ENCODE results near the gene HELQ. TPM values are rescaled to one million over a fixed set of nuclear protein-coding genes. Genes with fewer than 3 reads are reported as not detected.

Gene HELQ
- total RNA-seq, 2 experiments from 2014 or later: 9.3 to 10.4 TPM

DNA sequence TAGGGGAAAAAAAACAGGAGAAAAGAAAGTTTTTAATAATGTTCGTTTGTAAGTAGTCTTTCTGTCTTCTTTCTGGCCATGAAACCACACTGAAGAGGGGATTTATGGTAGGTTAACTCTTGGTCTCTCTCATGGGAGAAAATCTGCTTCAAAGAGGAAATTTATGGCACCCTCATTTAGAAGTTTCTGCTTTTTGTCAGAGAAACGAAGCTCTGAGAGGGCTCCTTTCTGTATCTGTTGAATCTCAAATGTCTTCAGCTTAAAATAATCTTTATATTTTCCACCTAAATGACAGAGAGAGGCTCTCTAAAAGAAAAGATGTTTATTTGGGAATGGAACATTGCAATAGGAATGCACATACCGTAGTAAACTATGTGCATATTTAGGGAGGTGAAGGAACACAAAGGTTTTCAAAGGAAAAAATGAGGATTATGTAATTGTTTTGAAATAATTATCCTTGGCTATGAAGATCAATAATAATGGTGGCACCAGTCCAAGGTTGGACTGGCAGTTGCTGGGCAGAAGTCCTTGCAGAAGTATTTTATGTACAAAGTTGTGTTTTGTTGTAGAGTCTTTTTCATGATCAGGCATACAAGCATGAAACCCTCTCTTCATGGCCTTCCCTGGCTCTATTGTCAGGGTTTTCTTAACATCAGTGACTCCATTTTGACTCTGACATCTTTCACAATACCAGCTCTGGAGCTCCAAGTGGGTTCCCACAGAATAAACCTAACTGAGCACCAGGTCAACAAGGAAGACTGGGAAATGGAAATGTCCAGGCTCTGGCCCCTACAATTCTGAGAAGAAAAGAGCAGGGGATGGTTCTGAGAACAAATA, 67.9 kb downstream of the HELQ start:
- no peaks in the 10 kb centered on the region for H3K27me3 Mint-ChIP-seq
- H3K36me3 Mint-ChIP-seq (ENCODE audit: low read depth): no peaks in the 10 kb centered on the region
- DNase-seq (no peak), ATAC-seq (peak; percentile 26)
- CTCF ChIA-PET: interaction anchor here (0.7 to 4.8 kb wide), 12 partner anchors 9 to 277 kb away, joined by 3 to 47 read pairs (median 4); partner anchors contain the start of gene COQ2
- H3K27ac Mint-ChIP-seq: peak overlapping the region; percentile 53
- TF ChIP-seq, protein P1, sequence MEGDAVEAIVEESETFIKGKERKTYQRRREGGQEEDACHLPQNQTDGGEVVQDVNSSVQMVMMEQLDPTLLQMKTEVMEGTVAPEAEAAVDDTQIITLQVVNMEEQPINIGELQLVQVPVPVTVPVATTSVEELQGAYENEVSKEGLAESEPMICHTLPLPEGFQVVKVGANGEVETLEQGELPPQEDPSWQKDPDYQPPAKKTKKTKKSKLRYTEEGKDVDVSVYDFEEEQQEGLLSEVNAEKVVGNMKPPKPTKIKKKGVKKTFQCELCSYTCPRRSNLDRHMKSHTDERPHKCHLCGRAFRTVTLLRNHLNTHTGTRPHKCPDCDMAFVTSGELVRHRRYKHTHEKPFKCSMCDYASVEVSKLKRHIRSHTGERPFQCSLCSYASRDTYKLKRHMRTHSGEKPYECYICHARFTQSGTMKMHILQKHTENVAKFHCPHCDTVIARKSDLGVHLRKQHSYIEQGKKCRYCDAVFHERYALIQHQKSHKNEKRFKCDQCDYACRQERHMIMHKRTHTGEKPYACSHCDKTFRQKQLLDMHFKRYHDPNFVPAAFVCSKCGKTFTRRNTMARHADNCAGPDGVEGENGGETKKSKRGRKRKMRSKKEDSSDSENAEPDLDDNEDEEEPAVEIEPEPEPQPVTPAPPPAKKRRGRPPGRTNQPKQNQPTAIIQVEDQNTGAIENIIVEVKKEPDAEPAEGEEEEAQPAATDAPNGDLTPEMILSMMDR (IDR thresholded peaks at IDR 0.05): no peak
- H3K4me3 Mint-ChIP-seq: no peak overlapping the region
- H3K4me1 Mint-ChIP-seq (ENCODE audit: low read depth): peaks cover 8% of the 10 kb centered on the region
- no peaks in the 10 kb centered on the region for H3K9me3 Mint-ChIP-seq
- intact Hi-C loops (cut with micrococcal nuclease): no loop called here
- POLR2A ChIA-PET: interaction anchor here (1.2 kb wide), 1 partner anchor 22 kb away, joined by 4 read pairs; no protein-coding TSS in a partner anchor

DNA sequence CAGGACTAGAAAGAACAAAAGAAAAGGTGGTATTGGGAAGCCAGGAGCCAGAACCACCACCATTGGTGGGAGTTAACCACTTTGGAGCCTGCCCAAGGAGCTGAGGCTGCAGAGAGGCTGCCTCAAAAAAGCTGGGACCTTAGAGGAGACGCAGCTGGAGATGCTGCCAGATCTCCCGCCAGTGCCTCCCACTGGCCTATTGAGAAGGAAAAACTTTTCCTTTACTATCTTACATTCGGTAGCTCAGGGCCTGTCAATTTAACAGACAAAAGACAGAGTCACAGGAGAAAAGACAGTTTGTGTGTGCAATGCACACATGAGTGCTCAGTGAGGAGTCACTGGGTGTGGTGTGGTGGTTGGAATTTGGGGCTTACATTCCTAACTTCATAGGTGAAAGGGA, 68.6 kb downstream of the HELQ start:
- Mint-ChIP-seq H3K27ac (no peak overlapping the region), H3K27me3 (no peaks in the 10 kb centered on the region), H3K4me1 (ENCODE audit: low read depth) (peaks cover 8% of the 10 kb centered on the region), H3K4me3 (no peak overlapping the region), H3K9me3 (no peaks in the 10 kb centered on the region), H3K36me3 (ENCODE audit: low read depth) (no peaks in the 10 kb centered on the region)
- TF ChIP-seq, protein P1 (IDR thresholded peaks at IDR 0.05): no peak
- DNase-seq (no peak), ATAC-seq (no peak)
- POLR2A ChIA-PET: no interaction called here
- CTCF ChIA-PET: interaction anchor here (4.8 kb wide), 1 partner anchor 103 kb away, joined by 47 read pairs; the partner anchor contains the start of gene COQ2
- intact Hi-C loops (cut with micrococcal nuclease): no loop called here

GRCh38 chr4:83382850-83383249, 72.8 kb downstream of the HELQ start:
- H3K4me3 Mint-ChIP-seq: no peak overlapping the region
- peak; percentile 15 for DNase-seq
- ATAC-seq: no peak
- no peaks in the 10 kb centered on the region for H3K36me3 Mint-ChIP-seq (ENCODE audit: low read depth)
- no peak overlapping the region for H3K27ac Mint-ChIP-seq
- CTCF ChIA-PET: interaction anchor here (1.0 to 1.1 kb wide), 2 partner anchors 7 to 101 kb away, joined by 3 to 4 read pairs; no protein-coding TSS in a partner anchor
- POLR2A ChIA-PET: no interaction called here
- no peaks in the 10 kb centered on the region for H3K27me3 Mint-ChIP-seq
- intact Hi-C loops (cut with micrococcal nuclease): no loop called here
- H3K4me1 Mint-ChIP-seq (ENCODE audit: low read depth): peaks cover under 1% of the 10 kb centered on the region
- TF ChIP-seq, protein P1 (IDR thresholded peaks at IDR 0.05): no peak
- H3K9me3 Mint-ChIP-seq: peaks cover 13% of the 10 kb centered on the region

GRCh38 chr4:83381173-83381572, 74.5 kb downstream of the HELQ start:
- H3K4me1 Mint-ChIP-seq (ENCODE audit: low read depth): no peaks in the 10 kb centered on the region
- TF ChIP-seq, protein P1 (IDR thresholded peaks at IDR 0.05): no peak
- peaks cover 21% of the 10 kb centered on the region for H3K9me3 Mint-ChIP-seq
- CTCF ChIA-PET: no interaction called here
- intact Hi-C loops (cut with micrococcal nuclease): no loop called here
- H3K27ac Mint-ChIP-seq: no peak overlapping the region
- no peak for DNase-seq
- POLR2A ChIA-PET: no interaction called here
- H3K36me3 Mint-ChIP-seq (ENCODE audit: low read depth): no peaks in the 10 kb centered on the region
- no peak for ATAC-seq
- no peaks in the 10 kb centered on the region for H3K27me3 Mint-ChIP-seq
- no peak overlapping the region for H3K4me3 Mint-ChIP-seq

GRCh38 chr4:83378419-83378818, 77.2 kb downstream of the HELQ start:
- Mint-ChIP-seq H3K27me3 (peaks cover 1% of the 10 kb centered on the region), H3K9me3 (peaks cover 21% of the 10 kb centered on the region), H3K4me3 (no peak overlapping the region), H3K36me3 (ENCODE audit: low read depth) (no peaks in the 10 kb centered on the region), H3K4me1 (ENCODE audit: low read depth) (no peaks in the 10 kb centered on the region), H3K27ac (no peak overlapping the region)
- ChIA-PET POLR2A (no interaction called here), CTCF (interaction anchor here (0.8 to 2.0 kb wide), 4 partner anchors 10 to 94 kb away, joined by 3 to 7 read pairs (median 6); partner anchors contain the start of gene COQ2)
- intact Hi-C loops (cut with micrococcal nuclease): no loop called here
- ATAC-seq (no peak), DNase-seq (peak; percentile 32)
- TF ChIP-seq, protein P1 (IDR thresholded peaks at IDR 0.05): no peak
